ENCODE results near the gene CIC. TPM values are rescaled to one million over a fixed set of nuclear protein-coding genes. Genes with fewer than 3 reads are reported as not detected.

Gene CIC
- total RNA-seq, 1 experiment from 2014 or later = 30.4 TPM

DNA sequence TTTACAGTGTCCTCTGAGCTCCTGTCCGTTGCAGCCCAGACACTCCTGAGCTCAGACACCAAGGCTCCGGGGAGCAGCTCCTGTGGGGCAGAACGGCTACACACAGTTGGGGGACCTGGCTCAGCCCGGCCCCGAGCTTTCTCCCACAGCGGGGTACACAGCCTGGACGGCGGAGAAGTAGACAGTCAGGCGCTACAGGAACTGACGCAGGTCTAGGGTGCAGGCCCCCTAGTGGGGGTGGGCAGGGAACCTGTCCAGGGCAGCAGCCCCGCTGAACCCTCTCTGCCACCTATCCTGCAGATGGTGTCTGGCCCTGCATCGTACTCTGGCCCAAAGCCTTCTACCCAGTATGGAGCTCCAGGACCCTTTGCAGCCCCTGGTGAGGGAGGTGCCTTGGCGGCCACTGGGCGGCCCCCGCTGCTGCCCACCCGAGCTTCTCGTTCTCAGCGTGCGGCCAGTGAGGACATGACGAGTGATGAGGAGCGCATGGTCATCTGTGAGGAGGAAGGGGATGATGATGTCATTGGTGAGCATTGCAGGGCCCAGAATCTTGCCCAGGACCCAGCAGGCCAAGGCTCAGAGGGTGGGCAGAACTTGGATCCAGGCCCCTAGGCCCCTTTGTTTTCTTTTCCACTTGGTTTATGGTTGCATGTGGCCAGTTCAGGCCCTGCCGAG, 20.0 kb downstream of the CIC start:
- no peak for DNase-seq (ENCODE audit: low read depth)

DNA sequence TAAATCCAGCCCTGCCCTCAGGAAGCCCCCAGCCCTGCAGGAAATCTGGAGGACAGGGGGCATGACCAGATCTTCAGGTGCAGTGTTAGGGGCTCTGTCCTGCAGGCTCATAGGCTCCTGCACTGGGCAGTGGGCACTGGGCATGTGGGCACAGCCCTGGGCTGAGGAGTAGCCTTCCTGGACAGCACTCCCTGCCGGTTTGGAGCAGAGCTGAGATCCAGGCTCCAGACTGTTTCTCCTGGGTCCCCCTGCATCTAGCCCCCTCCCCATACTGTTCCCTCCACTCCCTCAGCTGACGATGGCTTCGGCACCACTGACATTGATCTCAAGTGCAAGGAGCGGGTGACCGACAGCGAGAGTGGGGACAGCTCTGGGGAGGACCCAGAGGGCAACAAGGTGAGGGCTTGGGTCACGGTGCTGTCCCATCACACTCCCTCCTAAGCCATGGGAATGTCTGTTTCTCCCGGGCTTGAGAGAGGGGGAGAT, 20.5 kb downstream of the CIC start:
- DNase-seq (ENCODE audit: low read depth) = no peak

DNA sequence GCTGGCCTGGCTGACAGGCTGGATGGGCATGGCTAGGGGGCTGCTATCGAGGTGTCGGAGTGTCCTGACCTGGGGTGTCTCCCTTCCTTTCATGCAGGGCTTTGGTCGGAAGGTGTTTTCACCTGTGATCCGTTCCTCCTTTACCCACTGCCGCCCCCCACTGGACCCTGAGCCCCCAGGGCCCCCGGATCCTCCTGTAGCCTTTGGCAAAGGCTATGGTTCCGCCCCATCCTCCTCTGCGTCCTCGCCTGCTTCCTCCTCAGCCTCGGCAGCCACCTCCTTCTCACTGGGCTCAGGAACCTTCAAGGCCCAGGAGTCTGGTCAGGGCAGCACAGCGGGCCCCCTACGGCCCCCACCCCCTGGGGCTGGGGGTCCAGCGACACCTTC, 21.1 kb downstream of the CIC start:
- no peak for DNase-seq (ENCODE audit: low read depth)

DNA sequence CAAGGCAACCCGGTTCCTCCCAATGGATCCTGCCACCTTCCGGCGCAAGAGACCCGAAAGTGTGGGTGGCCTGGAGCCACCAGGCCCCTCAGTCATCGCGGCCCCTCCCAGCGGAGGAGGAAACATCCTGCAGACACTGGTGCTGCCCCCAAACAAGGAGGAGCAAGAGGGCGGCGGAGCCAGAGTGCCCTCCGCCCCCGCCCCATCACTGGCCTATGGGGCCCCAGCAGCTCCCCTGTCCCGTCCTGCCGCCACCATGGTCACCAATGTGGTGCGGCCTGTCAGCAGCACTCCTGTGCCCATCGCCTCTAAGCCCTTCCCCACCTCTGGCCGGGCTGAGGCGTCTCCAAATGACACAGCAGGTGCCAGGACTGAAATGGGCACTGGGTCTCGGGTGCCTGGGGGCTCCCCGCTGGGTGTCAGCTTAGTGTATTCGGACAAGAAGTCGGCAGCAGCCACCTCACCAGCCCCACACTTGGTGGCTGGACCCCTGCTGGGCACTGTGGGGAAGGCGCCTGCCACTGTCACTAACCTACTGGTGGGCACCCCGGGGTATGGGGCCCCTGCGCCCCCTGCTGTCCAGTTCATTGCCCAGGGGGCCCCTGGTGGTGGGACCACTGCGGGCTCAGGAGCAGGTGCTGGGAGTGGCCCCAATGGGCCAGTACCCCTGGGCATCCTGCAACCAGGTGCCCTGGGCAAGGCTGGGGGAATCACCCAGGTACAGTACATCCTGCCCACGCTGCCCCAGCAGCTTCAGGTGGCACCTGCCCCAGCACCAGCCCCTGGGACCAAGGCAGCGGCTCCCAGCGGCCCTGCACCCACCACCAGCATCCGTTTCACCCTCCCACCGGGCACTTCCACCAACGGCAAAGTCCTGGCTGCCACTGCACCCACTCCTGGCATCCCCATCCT, 21.7 kb downstream of the CIC start:
- DNase-seq (ENCODE audit: low read depth) = no peak

DNA sequence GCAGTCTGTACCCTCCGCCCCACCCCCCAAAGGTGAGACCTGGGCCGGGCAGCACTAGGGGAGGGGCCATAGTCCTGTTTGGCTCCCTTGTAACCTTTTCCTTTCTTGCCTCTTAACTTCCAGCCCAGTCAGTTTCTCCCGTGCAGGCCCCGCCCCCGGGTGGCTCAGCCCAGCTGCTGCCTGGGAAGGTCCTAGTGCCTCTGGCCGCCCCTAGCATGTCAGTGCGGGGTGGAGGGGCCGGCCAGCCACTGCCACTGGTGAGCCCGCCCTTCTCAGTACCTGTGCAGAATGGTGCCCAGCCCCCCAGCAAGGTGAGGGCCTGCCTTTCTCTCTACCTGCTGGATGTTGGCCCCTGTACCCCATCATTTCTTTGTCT, 22.4 kb downstream of the CIC start:
- no peak for DNase-seq (ENCODE audit: low read depth)

DNA sequence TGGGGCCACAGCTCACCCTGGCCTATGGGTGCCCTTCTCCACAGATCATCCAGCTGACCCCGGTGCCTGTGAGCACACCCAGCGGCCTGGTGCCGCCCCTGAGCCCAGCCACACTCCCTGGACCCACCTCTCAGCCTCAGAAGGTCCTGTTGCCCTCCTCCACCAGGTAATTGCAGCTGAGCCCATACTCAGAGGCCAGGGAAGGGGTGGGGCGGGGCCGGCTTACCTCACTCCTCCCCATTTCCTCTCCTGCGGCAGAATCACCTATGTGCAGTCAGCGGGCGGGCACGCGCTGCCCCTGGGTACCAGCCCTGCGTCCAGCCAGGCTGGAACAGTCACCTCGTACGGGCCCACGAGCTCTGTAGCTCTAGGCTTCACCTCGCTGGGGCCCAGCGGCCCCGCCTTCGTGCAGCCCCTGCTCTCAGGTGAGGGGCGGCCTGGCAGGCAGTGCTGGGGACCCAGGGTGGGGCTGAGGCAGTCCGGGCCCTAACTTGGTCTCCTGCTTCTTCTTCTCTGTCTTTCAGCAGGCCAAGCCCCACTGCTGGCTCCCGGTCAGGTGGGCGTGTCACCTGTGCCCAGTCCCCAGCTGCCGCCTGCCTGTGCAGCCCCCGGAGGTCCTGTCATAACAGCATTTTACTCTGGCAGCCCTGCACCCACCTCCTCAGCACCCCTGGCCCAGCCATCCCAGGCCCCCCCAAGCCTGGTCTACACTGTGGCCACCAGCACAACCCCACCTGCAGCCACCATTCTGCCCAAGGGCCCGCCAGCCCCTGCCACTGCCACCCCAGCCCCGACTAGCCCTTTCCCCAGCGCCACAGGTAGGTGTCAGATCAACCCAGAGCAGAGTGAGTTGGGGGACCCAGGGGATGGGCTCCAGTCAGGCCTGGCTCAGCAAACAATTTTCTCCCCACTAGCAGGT, 23.2 kb downstream of the CIC start:
- no peak for DNase-seq (ENCODE audit: low read depth)

DNA sequence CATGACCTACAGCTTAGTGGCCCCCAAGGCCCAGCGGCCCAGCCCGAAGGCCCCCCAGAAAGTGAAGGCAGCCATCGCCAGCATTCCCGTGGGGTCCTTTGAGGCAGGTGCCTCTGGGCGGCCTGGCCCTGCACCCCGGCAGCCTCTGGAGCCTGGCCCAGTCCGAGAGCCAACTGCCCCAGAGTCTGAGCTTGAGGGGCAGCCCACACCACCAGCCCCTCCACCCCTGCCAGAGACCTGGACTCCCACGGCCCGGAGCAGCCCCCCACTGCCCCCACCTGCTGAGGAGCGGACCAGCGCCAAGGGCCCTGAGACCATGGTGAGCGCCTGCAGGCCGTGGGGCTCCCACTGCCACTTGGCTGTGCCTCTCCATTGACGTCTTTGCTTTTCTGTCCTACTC, 23.9 kb downstream of the CIC start:
- no peak for DNase-seq (ENCODE audit: low read depth)

DNA sequence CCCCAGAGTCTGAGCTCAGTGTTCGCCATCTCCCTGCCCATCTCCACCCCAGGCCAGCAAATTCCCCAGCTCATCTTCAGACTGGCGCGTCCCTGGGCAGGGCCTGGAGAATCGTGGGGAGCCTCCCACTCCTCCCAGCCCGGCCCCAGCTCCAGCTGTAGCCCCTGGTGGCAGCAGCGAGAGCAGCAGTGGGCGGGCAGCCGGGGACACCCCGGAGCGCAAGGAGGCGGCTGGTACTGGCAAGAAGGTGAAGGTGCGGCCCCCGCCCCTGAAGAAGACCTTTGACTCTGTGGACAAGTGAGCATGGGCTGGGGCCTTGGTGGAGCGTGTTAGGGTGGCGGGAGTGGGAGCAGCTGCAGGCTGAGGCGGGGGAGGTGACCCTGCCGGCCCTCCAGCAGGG, 24.5 kb downstream of the CIC start:
- DNase-seq (ENCODE audit: low read depth) = no peak

DNA sequence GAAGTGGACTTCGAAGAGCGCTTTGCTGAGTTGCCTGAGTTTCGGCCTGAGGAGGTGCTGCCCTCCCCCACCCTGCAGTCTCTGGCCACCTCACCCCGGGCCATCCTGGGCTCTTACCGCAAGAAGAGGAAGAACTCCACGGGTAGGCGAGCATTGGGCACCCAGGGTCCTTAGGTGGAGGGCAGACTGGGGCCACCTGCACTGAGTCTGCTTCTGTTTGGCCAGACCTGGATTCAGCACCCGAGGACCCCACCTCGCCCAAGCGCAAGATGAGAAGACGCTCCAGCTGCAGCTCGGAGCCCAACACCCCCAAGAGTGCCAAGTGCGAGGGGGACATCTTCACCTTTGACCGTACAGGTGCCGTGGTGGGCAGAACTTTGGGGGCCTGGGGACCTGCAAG, 24.9 kb downstream of the CIC start:
- DNase-seq (ENCODE audit: low read depth) = no peak

DNA sequence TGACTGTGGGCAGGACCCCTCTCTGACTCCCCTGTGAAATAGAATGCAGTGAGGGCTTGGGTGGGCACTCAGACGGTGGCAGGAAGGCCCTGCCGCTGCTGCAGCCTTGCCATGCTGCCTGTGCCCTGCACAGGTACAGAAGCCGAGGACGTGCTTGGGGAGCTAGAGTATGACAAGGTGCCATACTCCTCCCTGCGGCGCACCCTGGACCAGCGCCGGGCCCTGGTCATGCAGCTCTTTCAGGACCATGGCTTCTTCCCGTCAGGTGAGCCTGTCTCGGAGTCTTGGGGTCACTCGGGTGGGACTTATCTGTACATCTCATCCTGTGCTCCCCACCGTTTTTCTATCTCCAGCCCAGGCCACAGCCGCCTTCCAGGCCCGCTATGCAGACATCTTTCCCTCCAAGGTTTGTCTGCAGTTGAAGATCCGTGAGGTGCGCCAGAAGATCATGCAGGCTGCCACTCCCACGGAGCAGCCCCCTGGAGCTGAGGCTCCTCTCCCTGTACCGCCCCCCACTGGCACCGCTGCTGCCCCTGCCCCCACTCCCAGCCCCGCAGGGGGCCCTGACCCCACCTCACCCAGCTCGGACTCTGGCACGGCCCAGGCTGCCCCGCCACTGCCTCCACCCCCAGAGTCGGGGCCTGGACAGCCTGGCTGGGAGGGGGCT, 25.6 kb downstream of the CIC start:
- DNase-seq (ENCODE audit: low read depth) = no peak

DNA sequence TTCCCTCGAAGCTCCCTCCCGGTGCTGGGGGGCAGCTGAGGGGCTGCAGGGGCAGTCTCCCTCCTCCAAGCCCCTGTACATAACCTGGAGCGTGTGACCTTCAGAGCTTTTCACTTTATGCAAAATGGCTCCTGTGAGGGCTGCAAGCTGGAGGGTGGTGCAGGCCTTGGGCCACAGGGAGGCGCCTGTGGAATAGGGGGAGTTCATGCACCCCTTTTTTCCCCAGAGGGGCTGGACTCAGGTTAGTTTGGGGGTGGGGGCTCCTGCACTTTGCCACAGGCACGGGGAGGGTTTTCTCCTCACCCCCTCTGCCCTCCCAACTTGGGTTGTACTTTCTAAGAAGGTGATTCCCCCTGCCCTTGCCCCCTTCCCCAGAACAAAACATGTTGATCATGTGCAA, 26.3 kb downstream of the CIC start:
- no peak for DNase-seq (ENCODE audit: low read depth)

DNA sequence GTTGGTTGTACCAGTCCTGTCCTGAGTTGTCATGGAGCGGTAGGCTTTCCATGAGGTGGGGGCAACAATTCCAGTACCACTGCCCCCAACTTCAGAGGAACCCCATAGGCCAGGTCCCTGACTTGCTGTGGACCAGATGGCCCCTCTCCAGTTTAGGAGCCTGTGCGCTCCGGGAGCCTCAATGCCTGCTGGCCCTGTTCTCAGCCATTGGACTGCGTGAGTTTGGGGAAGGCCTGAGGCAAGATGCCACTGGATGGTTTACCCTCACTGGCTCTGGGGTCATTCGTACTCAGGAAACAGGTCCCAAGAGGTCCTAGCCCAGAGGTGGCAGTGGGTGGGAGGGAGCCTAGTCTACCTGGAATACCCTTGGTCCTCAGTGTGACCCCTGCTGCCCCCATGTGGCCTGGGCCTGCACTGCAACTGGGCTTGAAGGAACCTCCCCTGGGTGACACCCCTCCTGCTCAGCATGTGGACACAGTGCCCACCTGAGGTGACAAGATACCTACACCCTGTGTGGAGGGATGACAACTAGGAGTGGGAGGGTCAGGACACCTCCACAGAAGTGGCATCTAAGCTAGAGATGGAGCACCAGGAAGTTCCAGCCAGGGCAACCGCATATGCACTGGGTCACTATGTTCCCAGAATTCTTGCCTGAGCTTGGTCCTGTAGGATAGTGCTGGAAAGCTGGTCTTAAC, 26.9 kb downstream of the CIC start:
- peak; percentile 63 for DNase-seq (ENCODE audit: low read depth)

DNA sequence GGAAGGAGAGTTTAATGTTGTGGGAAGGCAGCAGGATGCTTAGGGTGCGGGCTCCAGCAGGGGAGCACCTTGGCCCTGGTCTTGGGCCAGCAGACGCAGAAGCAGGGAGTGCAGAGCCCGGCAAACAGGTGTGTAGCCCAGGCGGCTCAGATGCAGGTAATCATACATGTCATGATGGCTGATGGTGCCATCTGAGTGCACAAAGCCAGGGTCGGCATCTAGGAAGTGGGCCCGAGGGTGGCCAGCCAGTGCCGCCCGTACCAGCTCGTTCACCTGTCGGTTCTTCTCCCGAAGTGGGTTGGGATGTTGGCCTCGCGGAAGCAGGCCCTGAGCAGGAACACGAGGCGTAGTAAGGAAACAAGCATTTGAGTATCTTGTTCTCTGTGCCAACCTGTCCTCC, 28.0 kb downstream of the CIC start:
- DNase-seq (ENCODE audit: low read depth) = no peak

DNA sequence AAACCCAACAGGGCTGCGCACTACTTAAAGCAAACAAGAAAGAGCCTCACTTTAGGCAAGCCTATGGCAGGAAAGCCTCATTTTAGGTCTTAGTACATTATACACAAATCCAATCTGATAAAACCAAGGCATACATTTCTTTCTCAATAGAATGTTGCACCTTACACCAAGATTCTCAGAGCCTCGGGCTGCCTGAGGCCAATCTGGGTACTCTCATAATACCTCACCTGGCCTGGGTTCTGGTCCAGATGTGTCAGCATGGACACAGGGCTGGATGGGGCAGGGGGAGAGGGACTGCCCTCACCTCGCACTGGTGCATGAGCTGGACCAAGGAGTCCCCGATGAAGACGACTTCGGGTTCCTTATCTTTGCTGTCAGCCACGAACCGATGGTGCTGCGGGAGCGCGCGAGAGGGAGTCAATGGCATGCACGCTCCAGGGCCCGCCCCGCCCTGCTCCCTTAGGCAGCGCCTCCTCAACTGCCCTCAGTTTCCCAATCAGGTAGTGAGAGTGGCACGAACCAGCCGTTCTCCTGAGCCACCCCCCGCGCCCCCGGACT, 32.7 kb downstream of the CIC start, which contains the start of gene PRR19:
PRR19 (plus strand) TSS at position 487 of the 558 bp plus-strand sequence. CDS start 7,453 bp downstream, outside the sequence.
- DNase-seq (ENCODE audit: low read depth) = no peak

DNA sequence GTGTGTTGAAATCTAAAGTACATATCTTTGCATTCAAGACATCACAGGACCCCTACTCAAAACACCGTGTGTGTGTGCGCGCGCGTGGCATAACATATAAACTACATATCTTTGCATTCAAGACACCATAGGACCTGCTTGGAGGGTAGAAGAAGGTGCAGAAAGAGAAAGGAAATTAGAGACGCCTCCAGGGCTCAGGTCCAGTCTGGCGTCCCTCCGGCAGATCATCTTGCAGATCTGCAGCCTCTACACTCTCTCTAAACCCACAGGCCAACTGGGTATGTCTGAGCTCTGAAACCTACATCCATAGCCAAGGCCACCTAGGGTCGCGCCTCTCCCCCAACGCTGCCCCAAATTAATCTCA, 34.0 kb downstream of the CIC start:
- no peak for DNase-seq (ENCODE audit: low read depth)

DNA sequence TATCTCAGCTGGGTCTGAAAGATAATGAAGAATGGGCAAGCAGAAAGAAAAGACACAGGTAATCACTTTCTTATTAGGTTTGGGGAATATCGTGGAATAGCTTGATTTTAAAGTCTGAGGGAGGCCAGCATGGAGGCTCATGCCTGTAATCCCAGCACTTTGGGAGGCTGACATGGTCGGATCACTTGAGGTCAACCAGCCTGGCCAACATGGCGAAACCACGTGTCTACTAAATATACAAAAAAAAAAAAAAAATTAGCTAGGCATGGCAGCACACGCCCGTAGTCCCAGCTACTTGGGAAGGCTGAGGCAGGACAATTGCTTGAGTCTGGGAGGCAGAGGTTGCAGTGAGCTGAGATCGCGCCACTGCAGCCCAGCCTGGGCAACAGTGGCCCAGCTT, 34.8 kb downstream of the CIC start:
- DNase-seq (ENCODE audit: low read depth) = no peak

DNA sequence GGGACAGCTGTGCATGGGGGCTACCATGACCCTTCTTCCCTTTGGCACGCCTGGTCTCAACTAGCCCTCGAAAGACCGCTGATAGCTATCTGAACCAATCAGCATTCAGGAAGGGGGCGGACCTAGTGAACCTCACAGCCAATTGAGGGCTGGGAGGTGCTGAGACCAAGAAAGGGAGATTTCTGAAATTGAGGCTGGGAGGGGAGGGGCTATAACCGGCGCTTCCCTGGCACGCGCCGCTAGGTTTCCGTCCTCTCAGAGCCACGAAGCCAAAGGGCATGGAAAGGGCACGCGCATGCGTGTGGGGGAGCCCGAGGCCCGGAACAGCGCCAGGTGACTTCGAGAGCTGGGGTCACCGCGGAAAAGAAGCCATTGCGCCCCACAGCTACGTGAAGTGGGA, 37.6 kb downstream of the CIC start:
- no peak for DNase-seq (ENCODE audit: low read depth)

DNA sequence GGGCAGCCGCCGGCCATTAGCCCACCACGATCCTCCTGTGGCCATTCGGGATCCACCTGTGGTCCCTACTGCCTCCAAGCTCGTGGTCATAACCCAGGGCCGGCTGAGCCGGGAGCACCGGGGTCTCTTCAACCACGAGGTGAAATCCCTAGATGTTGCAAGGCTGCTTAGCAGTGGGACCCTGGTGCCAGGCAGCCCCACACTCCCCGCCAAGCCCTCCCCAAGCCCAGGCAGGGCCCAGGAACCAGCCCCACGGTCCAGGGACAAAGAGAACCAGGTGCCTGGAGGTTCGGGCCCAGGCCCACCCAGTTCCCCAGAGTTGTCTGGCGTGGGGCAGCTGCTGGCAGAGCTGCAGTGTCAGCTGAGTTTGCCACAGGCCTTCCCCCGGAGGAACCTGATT, 40.6 kb downstream of the CIC start:
- DNase-seq (ENCODE audit: low read depth) = no peak

DNA sequence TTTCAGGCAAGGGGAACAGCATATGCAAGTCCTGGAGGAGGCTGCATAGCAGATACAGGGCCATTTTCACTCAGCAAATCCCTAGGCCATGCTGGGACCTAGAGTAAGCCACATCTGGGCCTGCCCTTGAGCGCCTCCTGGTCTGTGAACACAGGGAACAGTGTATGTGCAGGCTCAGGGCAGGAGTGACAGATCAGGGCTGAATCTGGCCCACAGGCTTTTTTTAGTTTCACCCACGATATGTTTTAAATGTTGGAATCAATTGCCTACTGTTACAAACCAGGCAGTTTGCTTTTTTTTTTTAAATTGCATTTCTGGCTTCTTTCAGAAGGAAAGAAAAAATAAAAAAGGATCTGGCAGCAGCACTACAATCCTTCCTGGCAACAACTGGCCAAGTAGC, 42.6 kb downstream of the CIC start:
- no peak for DNase-seq (ENCODE audit: low read depth)

DNA sequence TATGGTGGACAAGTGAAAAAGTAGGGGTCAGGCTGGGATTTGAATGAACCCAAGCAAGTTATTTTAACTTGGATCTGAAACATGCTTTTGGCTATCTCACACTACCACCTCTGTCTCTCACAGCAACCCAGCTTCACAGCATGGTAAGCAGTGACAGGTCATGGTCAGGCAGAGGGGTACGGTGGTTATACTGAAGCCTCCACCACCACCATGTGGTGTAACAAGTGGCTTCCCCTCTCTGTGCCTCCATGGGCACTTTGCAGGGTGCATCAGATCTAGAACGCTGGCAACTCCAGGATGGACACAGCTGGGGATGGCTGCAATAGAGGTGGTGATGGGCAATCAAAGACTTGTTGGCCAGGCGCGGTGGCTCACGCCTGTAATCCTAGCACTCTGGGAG, 43.3 kb downstream of the CIC start:
- DNase-seq (ENCODE audit: low read depth) = no peak

All from M059J (cell line).